ENCODE measurements around the gene NRIP1.

DNA sequence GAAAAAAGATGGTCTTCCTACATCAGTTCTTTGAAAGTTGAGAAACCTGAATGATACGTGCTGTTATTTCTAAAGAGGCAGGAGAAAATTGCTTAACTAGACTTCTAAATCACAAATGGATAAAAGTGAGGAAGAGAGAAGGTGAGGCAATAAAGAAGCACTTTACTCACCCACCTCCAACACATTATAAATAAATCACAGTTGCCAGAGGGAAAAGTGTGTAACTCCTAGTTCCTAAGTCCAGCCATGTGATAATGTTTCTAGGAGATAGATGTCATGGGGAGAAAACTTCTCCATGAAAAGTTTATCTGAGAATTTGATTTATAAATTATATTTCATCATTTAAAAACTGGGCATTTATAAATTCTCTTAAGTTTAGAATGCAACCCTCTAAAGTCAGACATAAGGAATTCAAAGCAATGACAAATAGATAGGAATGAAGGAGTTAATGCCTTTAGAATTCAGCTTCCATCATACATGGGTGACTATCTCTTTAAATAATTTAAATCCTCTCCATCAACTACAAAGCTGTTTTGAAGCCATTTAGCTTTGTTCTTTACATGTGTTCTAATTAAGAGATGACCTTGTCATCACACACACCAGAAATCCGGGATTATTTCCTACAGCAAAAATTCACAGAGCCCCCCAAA is 60.0 kb downstream of the NRIP1 start:
- TF ChIP-seq, protein P1, sequence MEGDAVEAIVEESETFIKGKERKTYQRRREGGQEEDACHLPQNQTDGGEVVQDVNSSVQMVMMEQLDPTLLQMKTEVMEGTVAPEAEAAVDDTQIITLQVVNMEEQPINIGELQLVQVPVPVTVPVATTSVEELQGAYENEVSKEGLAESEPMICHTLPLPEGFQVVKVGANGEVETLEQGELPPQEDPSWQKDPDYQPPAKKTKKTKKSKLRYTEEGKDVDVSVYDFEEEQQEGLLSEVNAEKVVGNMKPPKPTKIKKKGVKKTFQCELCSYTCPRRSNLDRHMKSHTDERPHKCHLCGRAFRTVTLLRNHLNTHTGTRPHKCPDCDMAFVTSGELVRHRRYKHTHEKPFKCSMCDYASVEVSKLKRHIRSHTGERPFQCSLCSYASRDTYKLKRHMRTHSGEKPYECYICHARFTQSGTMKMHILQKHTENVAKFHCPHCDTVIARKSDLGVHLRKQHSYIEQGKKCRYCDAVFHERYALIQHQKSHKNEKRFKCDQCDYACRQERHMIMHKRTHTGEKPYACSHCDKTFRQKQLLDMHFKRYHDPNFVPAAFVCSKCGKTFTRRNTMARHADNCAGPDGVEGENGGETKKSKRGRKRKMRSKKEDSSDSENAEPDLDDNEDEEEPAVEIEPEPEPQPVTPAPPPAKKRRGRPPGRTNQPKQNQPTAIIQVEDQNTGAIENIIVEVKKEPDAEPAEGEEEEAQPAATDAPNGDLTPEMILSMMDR (IDR thresholded peaks at IDR 0.05): no peak
- TF ChIP-seq EP300 (IDR thresholded peaks at IDR 0.05): no peak

Measured in upper lobe of left lung (tissue), 4 donors.